ENCODE data around the gene MAGI1.

MAGI1 gene

GRCh38 chr3:65730449-65730848, 308.3 kb downstream of the MAGI1 start:
- H3K4me3 ChIP-seq (ENCODE audit: insufficient read depth, low read length, poor library complexity, severe bottlenecking): no peak overlapping the region
- H3K36me3 ChIP-seq (ENCODE audit: low read length): no peaks in the 10 kb centered on the region
- no peaks in the 10 kb centered on the region for H3F3A ChIP-seq (ENCODE audit: insufficient read depth)
- no peaks in the 10 kb centered on the region for H3K27me3 ChIP-seq (ENCODE audit: low read length)
- no peak overlapping the region for H3K9ac ChIP-seq (ENCODE audit: low read length)
- H4K20me1 ChIP-seq (ENCODE audit: low read depth, low read length): no peaks in the 10 kb centered on the region
- H3K9me3 ChIP-seq (ENCODE audit: insufficient read depth, low read length): no peaks in the 10 kb centered on the region
- no peaks in the 10 kb centered on the region for H3K9me2 ChIP-seq (replicated peaks; ENCODE audit: insufficient read depth, low read length)
- H3K4me2 ChIP-seq (ENCODE audit: low read depth, low read length, poor library complexity, severe bottlenecking): no peak overlapping the region
- TF ChIP-seq EZH2phosphoT487 (conservative IDR thresholded peaks at IDR 0.05; ENCODE audit: low read length): no peak
- TF ChIP-seq, protein P1, sequence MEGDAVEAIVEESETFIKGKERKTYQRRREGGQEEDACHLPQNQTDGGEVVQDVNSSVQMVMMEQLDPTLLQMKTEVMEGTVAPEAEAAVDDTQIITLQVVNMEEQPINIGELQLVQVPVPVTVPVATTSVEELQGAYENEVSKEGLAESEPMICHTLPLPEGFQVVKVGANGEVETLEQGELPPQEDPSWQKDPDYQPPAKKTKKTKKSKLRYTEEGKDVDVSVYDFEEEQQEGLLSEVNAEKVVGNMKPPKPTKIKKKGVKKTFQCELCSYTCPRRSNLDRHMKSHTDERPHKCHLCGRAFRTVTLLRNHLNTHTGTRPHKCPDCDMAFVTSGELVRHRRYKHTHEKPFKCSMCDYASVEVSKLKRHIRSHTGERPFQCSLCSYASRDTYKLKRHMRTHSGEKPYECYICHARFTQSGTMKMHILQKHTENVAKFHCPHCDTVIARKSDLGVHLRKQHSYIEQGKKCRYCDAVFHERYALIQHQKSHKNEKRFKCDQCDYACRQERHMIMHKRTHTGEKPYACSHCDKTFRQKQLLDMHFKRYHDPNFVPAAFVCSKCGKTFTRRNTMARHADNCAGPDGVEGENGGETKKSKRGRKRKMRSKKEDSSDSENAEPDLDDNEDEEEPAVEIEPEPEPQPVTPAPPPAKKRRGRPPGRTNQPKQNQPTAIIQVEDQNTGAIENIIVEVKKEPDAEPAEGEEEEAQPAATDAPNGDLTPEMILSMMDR (IDR thresholded peaks at IDR 0.05; ENCODE audit: insufficient read depth, low read length, poor library complexity, severe bottlenecking): no peak
- H3K79me2 ChIP-seq (ENCODE audit: insufficient read depth, low read length): no peaks in the 10 kb centered on the region
- no peak overlapping the region for H2AFZ ChIP-seq (ENCODE audit: low read depth, low read length, severe bottlenecking)
- H3K27ac ChIP-seq (ENCODE audit: low read depth, low read length): no peak overlapping the region

GRCh38 chr3:65729973-65730372, 308.7 kb downstream of the MAGI1 start:
- no peak overlapping the region for H3K4me3 ChIP-seq (ENCODE audit: insufficient read depth, low read length, poor library complexity, severe bottlenecking)
- H3K9me3 ChIP-seq (ENCODE audit: insufficient read depth, low read length): no peaks in the 10 kb centered on the region
- no peak overlapping the region for H3K27ac ChIP-seq (ENCODE audit: low read depth, low read length)
- no peaks in the 10 kb centered on the region for H3K79me2 ChIP-seq (ENCODE audit: insufficient read depth, low read length)
- H3F3A ChIP-seq (ENCODE audit: insufficient read depth): no peaks in the 10 kb centered on the region
- H4K20me1 ChIP-seq (ENCODE audit: low read depth, low read length): no peaks in the 10 kb centered on the region
- no peak overlapping the region for H3K9ac ChIP-seq (ENCODE audit: low read length)
- TF ChIP-seq EZH2phosphoT487 (conservative IDR thresholded peaks at IDR 0.05; ENCODE audit: low read length): no peak
- TF ChIP-seq, protein P1 (IDR thresholded peaks at IDR 0.05; ENCODE audit: insufficient read depth, low read length, poor library complexity, severe bottlenecking): no peak
- no peaks in the 10 kb centered on the region for H3K27me3 ChIP-seq (ENCODE audit: low read length)
- no peak overlapping the region for H2AFZ ChIP-seq (ENCODE audit: low read depth, low read length, severe bottlenecking)
- H3K4me2 ChIP-seq (ENCODE audit: low read depth, low read length, poor library complexity, severe bottlenecking): no peak overlapping the region
- H3K9me2 ChIP-seq (replicated peaks; ENCODE audit: insufficient read depth, low read length): peaks cover 5% of the 10 kb centered on the region; the same call in 1 of the 2 replicates
- H3K36me3 ChIP-seq (ENCODE audit: low read length): no peaks in the 10 kb centered on the region

GRCh38 chr3:65729555-65729954, 309.2 kb downstream of the MAGI1 start:
- Histone ChIP-seq H3K27me3 (ENCODE audit: low read length) (no peaks in the 10 kb centered on the region), H2AFZ (ENCODE audit: low read depth, low read length, severe bottlenecking) (no peak overlapping the region), H3F3A (ENCODE audit: insufficient read depth) (no peaks in the 10 kb centered on the region), H4K20me1 (ENCODE audit: low read depth, low read length) (no peaks in the 10 kb centered on the region), H3K79me2 (ENCODE audit: insufficient read depth, low read length) (no peaks in the 10 kb centered on the region), H3K27ac (ENCODE audit: low read depth, low read length) (no peak overlapping the region), H3K9me2 (replicated peaks; ENCODE audit: insufficient read depth, low read length) (peaks cover 5% of the 10 kb centered on the region; the same call in 1 of the 2 replicates), H3K4me2 (ENCODE audit: low read depth, low read length, poor library complexity, severe bottlenecking) (no peak overlapping the region), H3K4me3 (ENCODE audit: insufficient read depth, low read length, poor library complexity, severe bottlenecking) (no peak overlapping the region), H3K36me3 (ENCODE audit: low read length) (no peaks in the 10 kb centered on the region), H3K9me3 (ENCODE audit: insufficient read depth, low read length) (no peaks in the 10 kb centered on the region), H3K9ac (ENCODE audit: low read length) (no peak overlapping the region)
- TF ChIP-seq EZH2phosphoT487 (conservative IDR thresholded peaks at IDR 0.05; ENCODE audit: low read length): no peak
- TF ChIP-seq, protein P1 (IDR thresholded peaks at IDR 0.05; ENCODE audit: insufficient read depth, low read length, poor library complexity, severe bottlenecking): no peak
